BE2C (cell line): ENCODE data around the gene PID1.

Experiments
- DNase-seq: peaks from one replicate; pipeline ENCODE4 v3.0.0-alpha.2; 2020
- H3K27me3 ChIP-seq: fragments of 250-450 bp; sonication (Bioruptor Pico); 2 replicates; pipeline ENCODE4 v1.5.1; 2020; ENCODE audit warnings: mild to moderate bottlenecking
- H3K36me3 ChIP-seq: fragments of 250-450 bp; sonication (Bioruptor Pico); 2 replicates; pipeline ENCODE4 v1.5.1; 2020; ENCODE audit warnings: mild to moderate bottlenecking
- H3K4me1 ChIP-seq: fragments of 250-450 bp; sonication (Bioruptor Pico); 2 replicates; pipeline ENCODE4 v1.5.1; 2020
- H3K4me3 ChIP-seq: 2 replicates; pipeline ENCODE4 v1.5.1; 2011; ENCODE audit warnings: low read depth, low read length
- H3K9me3 ChIP-seq: fragments of 250-450 bp; sonication (Bioruptor Pico); 2 replicates; pipeline ENCODE4 v1.5.1; 2020
- CTCF ChIP-seq: IDR thresholded peaks from 2 replicates; pipeline ENCODE4 v1.5.1; 2012; ENCODE audit warnings: mild to moderate bottlenecking, low read depth, low read length

The PID1 gene

GRCh38 chr2:229009816-229010215 lies 261.3 kb downstream of the PID1 start:
- Histone ChIP-seq H3K27me3 (no peaks in the 10 kb centered on the region), H3K4me3 (no peak overlapping the region), H3K36me3 (no peaks in the 10 kb centered on the region), H3K4me1 (no peaks in the 10 kb centered on the region), H3K9me3 (no peaks in the 10 kb centered on the region; the same call in 1 of the 2 replicates)
- no peak for DNase-seq
- no peak for TF ChIP-seq CTCF

DNA sequence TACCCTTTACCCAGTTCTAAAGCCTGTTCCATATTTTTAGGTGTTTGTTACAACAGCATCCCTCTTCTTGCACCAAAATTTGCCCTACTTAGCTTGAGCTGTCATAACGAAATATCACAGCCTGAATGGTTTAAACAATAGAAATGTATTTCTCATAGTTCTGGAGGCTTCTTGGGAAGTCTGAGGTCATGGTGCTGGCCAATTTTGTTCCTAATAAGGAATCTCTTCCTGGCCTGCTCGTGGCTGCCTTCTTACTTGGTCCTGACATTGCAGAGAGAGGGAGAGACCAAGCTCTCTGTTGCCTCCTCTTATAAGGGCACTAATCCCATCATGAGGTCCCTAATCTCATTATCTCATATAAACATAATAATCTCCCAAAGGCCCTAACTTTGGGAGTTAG lies 267.8 kb downstream of the PID1 start:
- no peak for DNase-seq
- H3K36me3 ChIP-seq, result no peaks in the 10 kb centered on the region
- no peaks in the 10 kb centered on the region for H3K4me1 ChIP-seq
- H3K4me3 ChIP-seq, result no peak overlapping the region
- H3K27me3 ChIP-seq, result no peaks in the 10 kb centered on the region
- TF ChIP-seq CTCF, result no peak
- H3K9me3 ChIP-seq, result no peaks in the 10 kb centered on the region

DNA sequence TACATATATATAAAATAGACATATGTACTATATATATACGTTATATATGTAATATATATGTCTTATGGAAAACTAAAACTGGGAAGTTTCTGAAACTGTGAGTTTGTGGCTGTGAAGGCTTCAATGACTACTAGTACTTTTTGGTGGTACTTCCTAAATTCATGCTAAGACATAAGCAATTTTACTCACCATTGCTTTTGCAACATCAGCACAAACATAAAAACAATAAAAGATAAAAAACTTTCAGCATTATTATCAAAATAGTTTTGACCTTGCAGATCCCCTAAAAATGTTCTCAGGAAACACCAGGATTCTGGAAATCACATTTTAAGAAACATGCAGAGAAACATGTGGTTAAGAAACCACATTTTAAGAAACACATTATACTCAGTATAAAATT lies 269.9 kb downstream of the PID1 start:
- Histone ChIP-seq H3K27me3 (no peaks in the 10 kb centered on the region), H3K36me3 (no peaks in the 10 kb centered on the region), H3K4me1 (no peaks in the 10 kb centered on the region), H3K9me3 (no peaks in the 10 kb centered on the region), H3K4me3 (no peak overlapping the region)
- TF ChIP-seq CTCF, result no peak
- DNase-seq, result no peak

- no peak for TF ChIP-seq CTCF
- DNase-seq, result no peak
- no peaks in the 10 kb centered on the region for H3K9me3 ChIP-seq
- H3K4me3 ChIP-seq, result no peak overlapping the region
- no peaks in the 10 kb centered on the region for H3K27me3 ChIP-seq
- H3K4me1 ChIP-seq, result no peaks in the 10 kb centered on the region
- no peaks in the 10 kb centered on the region for H3K36me3 ChIP-seq
Measured at GRCh38 chr2:228999326-228999725, 271.8 kb downstream of the PID1 start.

DNA sequence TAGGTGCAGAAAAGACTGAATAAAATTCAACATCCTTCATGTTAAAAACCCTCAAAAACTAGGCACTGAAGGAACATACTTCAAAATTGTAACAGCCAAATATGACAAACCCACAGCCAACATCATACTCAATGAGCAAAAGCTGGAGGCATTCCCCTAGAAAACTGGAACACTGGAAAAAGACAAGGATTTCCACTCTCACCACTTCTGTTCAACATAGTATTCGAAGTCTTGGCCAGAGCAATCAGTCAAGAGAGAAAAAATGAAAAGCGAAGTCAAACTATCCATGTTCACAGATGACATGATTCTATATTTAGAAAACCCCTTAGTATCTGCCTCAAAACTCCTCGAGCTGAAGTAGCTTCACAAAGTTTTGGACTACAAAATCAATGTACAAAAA lies 282.3 kb downstream of the PID1 start:
- no peak overlapping the region for H3K4me3 ChIP-seq
- no peaks in the 10 kb centered on the region for H3K27me3 ChIP-seq

More for the DNA sequence above, 282.3 kb downstream of the PID1 start:
- no peaks in the 10 kb centered on the region for H3K4me1 ChIP-seq
- H3K9me3 ChIP-seq, result no peaks in the 10 kb centered on the region
- DNase-seq, result no peak
- TF ChIP-seq CTCF, result no peak
- no peaks in the 10 kb centered on the region for H3K36me3 ChIP-seq
